NOMO-1 (cell line): Measurements from ENCODE around the gene ZCCHC2.

Experiments
- DNase-seq, 2 experiments: peaks; one replicate each; lab custom pipeline; 2025; ENCODE audit not compliant: unreplicated experiment in 2 of 2; lab: John Stamatoyannopoulos, UW

ZCCHC2 gene

DNA sequence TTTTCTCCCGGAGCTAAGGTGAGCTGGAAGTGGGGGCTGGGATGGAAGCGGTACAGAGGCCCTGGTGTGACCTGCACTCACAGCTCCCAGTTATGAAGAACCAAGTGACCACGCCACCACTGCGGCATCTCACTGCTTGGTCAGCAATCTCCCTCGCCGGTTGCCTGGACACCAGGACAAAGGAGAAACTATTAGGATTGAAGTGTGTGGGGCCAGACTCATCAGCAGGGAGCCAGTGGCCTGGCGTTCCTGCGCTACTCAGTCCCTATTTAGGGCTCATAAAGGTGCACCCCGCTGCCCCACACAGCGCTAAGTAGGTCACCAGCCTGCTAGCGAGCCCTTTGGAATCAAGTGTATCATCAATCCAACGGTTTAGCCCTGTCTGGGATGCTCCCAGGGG lies 82.9 kb downstream of the ZCCHC2 start:
- no peak for DNase-seq

DNA sequence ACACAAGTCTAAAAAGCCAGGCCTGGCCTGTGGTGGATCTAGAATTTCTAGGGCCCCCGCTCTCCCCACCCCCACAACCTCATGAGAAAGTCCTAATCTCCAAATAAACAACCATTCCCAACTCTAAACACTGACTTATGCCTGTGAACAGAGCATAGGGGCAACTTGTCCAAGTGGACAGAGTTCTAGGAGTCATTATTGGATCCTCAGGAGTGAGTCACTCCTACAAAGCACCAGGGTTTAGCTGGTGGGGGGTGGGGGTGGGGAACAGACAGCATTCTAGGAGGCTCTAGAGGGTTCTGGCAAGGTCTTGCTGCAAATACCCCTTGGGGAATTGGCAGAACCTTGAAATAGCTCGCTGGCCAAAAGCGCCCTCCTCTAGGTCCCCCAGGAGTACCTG lies 83.3 kb downstream of the ZCCHC2 start:
- DNase-seq, result no peak

DNA sequence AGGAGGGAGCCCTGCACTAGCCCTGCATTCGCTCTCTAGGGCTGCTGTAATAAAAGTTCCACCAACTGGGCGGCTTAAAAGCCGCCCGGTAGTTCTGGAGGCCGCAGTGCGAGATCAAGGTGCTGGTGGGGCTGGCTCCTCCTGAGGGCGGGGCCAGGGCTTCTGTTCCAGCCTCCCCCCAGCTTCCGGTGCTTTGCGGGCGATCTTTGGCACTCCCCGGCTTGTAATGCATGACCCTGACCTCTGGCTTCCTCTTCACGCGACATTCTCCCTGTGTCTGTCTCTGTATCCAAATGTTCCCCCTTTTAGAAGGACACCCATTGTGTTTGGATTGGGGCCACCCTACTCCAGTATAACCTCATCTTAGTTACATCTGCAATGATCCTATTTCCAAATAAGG lies 84.5 kb downstream of the ZCCHC2 start:
- DNase-seq, result no peak

DNA sequence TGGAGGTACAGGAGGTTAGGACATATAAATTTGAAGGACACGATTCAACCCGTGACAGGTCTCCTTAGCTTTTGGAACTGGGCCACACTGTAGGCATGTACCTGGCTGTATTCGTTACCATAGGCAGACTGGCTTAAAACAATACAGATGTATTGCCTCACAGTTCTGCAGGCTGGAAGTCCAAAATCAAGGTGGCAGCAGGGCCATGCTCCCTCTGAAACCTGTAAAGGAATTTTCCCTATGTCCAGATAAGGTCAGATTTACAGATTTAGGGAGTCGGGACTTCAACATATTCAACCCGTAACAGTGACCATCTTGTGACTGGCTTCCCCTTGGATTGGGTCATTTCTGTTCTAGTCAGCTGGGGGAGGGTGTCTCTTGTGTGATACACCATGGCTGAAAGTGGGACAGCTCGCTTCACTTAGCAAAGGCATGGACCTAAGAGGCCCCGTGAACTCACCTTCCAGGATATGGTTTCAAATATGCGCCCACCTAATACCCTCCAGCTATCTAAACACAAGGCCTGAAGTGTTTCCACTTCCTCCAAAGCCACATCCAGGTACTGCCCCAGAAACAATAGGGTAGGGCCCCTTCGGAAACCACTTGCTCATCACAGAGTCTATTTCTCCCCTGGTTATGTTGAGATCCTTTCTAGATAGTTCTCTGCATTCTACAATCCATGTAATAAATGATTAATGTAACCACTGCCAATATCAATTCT lies 85.0 kb downstream of the ZCCHC2 start:
- DNase-seq, result no peak

DNA sequence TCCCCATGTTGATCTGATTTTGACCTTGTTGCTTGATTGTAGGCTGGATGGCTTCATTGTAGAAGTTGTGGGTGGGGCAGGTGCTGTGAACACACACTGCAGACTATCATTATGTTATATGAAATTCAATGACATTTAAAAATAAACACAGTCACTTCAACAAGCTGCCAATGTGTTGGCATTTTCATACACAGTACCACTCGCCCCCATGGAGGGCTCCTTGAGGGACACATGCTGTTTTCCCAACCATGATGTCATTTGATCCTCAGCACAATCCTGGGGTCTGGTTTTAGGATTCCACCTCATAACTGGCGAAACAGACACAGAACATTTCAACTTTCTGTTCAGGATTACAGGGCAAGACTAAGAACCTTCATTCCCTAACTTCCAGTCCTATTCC lies 86.9 kb downstream of the ZCCHC2 start:
- no peak for DNase-seq

DNA sequence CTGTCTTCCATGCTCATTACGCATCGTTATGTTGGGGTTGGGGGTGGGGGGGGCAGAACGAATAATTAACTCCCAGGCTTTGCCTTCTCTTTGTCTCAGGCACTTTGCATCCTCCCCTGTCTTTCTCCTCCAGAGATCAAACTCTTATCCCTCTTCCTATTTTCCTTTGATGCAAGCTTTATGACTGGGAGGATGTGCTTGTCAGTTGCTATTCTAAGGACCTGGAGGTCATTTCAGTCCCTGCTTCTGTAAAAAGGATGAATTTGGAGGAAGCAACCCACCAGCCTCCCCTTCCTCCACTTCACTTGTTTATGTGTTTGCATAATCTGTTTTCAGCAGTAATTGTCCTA lies 87.5 kb downstream of the ZCCHC2 start:
- no peak for DNase-seq

DNA sequence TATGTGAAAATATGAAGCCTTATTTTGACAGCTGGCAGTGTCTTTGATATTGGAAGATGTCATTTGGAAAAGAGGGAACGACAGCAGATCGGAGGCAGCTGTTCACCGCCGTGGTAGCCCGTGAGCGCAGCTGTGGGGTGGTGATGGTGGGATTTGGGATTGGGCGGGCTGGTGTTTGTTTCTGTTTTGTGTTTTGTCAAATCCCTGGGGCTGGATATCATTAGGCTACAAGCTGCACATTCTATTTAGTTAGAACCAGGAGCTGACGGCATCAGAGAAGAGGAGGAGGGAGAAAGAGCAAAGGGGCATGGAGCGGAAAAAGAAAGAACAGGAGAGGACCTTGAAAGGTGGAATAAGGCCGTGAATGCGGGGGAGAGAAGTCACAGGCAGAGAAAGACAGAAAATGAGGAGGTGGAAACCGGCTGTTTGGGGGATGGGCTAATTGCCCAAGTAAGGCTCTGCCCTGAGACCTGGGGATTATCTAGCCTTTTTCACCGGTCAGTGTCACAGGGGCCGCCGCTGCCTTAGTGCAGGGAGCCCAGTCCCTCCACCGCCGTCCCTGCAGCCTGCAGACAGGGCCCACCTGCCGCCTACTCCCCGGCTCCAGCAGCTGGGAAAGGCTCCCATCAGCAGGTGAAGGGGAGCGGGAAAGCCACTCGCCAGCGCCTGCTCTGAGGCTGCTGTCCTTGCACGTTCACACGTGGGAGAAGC lies 88.0 kb downstream of the ZCCHC2 start:
- no peak for DNase-seq

DNA sequence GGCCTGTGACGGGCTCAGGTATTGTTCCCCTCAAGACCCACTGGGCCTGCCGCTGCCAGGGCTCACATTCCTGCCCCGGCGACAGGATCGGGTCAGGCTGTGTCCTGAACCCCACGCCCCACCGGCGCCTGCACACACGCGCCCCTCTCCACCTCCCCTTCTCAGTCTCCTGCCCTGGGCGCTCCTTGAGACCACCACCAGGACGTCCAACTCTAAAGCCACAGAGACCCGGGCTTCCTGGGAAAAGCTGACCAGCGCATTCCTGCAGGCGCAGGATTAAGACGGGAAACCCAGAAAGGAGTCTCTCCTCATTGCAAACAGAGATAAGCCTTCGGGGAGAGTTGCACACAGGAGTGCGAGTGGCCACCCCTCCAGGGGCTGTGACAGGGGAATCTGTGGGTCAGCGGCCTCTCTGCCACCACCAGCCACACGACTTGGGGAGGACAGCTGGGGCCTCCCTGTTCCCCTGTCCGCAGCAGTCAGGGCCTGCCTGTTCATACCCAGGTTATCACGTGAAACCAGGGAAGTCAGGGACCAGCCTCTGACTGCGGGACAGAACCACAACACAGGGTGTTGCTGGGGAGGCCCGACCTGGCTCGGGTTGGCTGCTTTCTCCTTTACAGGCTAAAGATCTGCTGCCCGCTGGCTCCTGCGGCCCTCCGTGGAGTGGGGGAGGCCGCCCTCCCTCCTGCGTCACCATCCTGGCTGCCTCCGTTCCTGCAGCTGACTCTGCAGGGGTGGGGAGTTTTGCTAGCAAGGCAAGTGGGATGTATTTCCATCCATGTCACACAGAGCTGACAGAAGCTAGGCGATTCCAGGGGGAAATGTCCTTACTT lies 88.8 kb downstream of the ZCCHC2 start:
- no peak for DNase-seq

DNA sequence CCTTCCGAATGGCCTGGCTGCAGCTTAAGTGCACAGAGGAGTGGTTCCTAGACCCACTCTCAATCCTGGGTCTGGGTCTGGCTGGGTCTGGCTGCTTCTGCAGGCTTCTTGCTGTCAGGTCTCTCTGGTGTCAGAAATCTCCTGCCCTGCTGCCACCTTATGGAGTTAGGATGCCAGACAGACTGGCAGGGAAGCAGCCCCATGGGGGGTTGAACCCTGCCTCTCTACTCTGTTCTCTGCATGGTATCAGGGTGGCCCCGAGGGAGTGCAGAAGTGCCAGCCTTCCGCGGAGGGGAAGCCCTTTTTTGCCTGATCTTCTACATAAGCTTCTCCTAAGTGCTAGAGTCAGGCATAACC lies 89.4 kb downstream of the ZCCHC2 start:
- DNase-seq, result no peak

DNA sequence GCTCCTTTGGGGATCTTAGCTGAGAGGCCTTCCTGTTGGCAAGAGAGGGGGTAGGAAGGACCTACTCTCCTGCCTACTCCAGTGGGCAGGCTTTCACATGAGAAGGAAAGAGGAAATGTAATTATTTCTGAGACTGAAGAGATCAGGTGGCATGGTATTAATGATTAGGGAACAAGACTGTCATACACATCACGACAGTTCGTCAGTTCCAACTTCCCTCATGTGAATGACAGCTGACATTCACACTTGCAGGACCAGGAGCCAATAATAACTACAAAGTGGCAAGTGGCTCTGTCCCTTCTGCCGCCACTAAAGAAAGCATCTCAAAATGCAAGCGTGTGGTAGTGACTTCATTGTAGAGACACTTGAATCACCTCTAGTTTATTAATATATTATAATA lies 90.0 kb downstream of the ZCCHC2 start:
- DNase-seq, result peak in 1 of 2 experiments; percentile 3

DNA sequence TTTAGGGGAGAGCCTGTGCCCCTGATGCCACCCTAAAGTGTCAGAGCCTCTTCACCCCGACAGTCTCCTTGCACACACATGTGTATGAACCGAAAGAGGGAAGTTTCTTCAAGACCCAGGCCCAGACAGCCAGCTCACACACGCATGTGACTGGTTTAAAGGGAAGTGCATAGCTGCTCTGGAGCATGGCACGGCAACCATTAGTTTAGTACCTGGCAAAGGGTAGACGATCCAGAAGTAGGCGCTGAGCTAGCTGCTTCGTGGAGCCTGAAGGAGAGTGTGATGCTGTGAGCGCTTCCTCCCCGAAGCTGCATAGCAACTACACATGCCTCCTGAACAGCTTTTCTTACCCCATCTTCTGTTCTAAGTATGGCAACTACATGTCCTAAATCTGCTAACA lies 91.7 kb downstream of the ZCCHC2 start:
- peak in 1 of 2 experiments; percentile 33 for DNase-seq

DNA sequence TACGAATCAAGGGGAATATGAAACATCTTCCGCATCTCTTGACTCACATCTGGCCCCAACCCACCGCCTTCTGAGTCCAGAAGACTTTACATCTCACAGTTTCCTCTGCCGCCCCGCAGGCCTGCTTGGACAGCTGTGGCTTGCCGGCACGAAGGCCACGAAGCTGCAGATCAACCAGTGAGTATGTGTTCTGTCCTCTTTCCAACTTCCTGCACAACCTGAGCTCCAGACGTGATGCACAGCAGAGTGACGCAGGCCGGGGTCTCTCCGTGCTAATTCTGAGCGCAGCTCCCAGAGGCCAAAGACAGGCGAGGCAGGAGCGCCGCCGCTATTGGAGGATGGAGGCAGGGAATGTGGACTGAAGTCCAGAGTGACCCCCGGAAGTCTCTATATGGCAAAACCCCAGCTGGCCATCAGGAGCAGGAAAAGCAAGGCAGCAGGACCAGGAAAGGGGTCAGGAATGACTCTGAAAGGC lies 93.5 kb downstream of the ZCCHC2 start:
- no peak for DNase-seq

DNA sequence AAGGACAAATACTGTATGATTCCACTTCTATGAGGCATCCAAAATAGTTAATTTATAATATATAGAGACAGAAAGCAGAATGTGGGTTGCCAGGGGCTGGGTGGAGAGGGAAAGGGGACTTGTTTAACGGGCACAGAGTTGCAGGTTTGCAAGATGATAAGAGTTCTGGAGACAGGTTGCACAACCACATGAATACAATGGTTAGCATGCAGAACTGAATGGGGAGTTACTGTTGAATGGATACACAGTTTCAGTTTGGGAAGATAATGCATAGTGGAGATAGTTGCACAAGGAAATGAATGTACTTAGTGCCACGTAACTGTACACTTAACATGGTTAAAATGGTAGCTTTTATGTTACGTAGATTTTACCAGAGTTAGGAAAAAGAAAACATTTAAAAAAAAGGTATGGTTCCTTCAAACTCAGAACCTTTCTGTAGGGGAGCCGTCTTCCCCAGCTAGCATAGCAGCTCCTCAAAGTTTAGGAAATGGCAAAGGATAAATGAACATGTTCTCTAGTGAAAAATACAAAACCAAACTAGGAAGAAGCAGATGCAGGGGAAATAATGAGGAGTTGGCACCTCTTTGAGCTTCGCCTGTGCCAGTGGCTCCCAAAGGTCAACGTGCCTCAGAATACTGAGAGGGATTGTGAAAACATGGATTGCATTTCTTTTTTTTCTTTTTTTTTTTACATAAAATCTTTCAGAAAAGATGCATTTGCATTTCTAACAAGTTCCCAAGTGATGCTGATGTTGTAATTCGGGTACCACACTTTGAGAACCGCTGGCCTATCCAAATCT lies 95.2 kb downstream of the ZCCHC2 start:
- DNase-seq, result no peak

DNA sequence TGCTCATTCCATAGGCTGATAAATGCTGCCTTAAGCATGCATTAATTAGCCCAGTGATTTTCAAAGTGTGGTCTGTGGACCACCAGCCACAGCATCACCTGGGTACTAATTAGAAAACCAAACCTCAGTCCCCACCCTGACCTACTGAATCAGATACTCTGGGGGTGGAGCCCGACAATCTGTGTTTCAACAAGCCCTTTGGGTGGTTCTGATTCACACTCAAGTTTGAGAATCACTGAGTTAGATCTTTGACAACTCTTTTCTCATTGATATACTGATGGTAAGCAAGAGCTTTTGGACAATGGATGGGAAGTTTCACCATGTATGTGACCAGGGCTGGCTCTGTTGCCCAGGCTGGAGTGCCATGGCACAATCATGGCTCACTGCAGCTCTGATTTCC lies 95.9 kb downstream of the ZCCHC2 start:
- DNase-seq, result no peak

DNA sequence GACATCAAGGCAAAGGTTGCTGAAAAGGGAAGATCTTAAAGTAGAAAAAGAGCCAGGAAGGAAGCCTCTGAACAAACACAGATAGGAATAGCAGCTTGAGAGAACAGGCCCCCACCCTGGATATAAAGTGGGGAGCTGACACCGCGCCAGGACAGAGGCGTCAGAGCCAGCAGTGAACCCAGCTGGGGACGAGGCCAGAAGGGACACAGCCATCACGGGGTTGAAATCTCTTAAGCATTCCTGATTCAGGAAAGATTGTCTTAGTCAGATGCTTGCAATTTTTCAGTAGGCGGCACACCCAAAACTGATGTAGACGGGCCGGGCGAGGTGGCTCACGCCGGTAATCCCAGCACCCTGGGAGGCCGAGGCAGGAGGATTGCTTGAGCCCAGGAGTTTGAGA lies 98.7 kb downstream of the ZCCHC2 start:
- no peak for DNase-seq

DNA sequence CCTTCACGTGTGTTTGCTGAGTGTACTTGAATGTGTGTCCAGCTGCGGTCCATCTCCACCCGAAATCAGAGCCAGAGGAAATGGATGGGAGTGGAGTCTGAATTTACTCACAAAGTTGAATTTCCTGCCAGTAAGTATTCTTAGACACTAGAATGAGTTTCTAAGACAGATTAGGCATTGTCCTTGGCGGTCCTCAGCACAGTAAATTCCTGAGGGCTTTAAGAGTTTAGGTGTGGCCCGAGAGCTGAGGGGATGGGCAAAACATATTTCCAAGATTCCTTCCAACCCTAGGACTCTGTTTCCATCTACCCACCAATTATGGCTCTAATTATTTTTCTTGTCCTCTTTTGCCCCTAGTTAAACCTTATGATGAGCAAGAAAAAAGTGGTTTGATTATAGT lies 102.2 kb downstream of the ZCCHC2 start:
- no peak for DNase-seq
